Measurements from ENCODE around the gene TMEM134.
"Not testable (repeated sequence)": the region's sequence is repeated elsewhere in the genome, so short reads cannot be mapped to it uniquely, and the experiment has no call there.

TMEM134 gene

GRCh38 chr11:67468759-67469507 is at the start of gene TMEM134:
Gene TMEM134, minus strand, starts transcription at chr11:67469251. Its CDS starts 59 bp downstream, at chr11:67469192.
- DNase-seq: peak; percentile 79

- DNase-seq: no peak
These were observed 48.9 kb upstream of the TMEM134 start for GRCh38 chr11:67517784-67518552.

- DNase-seq: no peak
These were observed 47.8 kb upstream of the TMEM134 start for GRCh38 chr11:67516806-67517205.

- DNase-seq: no peak
These were observed 45.1 kb upstream of the TMEM134 start for GRCh38 chr11:67514116-67514515.

- DNase-seq: not testable (repeated sequence)
These were observed 42.5 kb upstream of the TMEM134 start for GRCh38 chr11:67511558-67511957.

- no peak for DNase-seq
These were observed 40.9 kb upstream of the TMEM134 start for GRCh38 chr11:67510023-67510345.

GRCh38 chr11:67508486-67509121 is 39.6 kb upstream of the TMEM134 start:
- DNase-seq: peak; percentile 91

GRCh38 chr11:67507864-67508485 is 38.9 kb upstream of the TMEM134 start, which contains the start of gene CDK2AP2:
Gene CDK2AP2, minus strand, starts transcription at chr11:67508162. Its CDS starts 80 bp downstream, at chr11:67508082.
- peak; percentile 96 for DNase-seq

GRCh38 chr11:67507242-67507863 is 38.3 kb upstream of the TMEM134 start:
- DNase-seq: no peak

GRCh38 chr11:67506426-67507051 is 37.5 kb upstream of the TMEM134 start:
- no peak for DNase-seq

- DNase-seq: peak; percentile 82
These were observed 36.8 kb upstream of the TMEM134 start for GRCh38 chr11:67505605-67506396.

GRCh38 chr11:67504950-67505581 is 36.0 kb upstream of the TMEM134 start, which contains the start of gene PITPNM1:
Gene PITPNM1, minus strand, starts transcription at chr11:67505363. Its CDS starts 1,183 bp downstream, at chr11:67504180.
- no peak for DNase-seq

GRCh38 chr11:67504005-67504949 is 35.2 kb upstream of the TMEM134 start:
- DNase-seq: peak; percentile 2

- no peak for DNase-seq
These were observed 34.3 kb upstream of the TMEM134 start for GRCh38 chr11:67503119-67504004.

GRCh38 chr11:67502328-67502979 is 33.4 kb upstream of the TMEM134 start:
- DNase-seq: no peak

GRCh38 chr11:67501854-67502253 is 32.8 kb upstream of the TMEM134 start:
- DNase-seq: no peak

GRCh38 chr11:67500831-67501715 is 32.0 kb upstream of the TMEM134 start:
- no peak for DNase-seq

Data from DMS79 (cell line).